WI38 (cell line): ENCODE measurements around the gene GNAL.

Experiments used
- H3K4me3 ChIP-seq: 2 replicates; pipeline ENCODE4 v1.5.1; 2011; ENCODE audit warnings: low read depth, mild to moderate bottlenecking, control low read depth, low read length
- TF ChIP-seq, protein P1 (sequence below): IDR thresholded peaks from 2 replicates; pipeline ENCODE4 v1.5.1; 2012; ENCODE audit warnings: low read depth, mild to moderate bottlenecking, control low read depth, low read length

GNAL gene

DNA sequence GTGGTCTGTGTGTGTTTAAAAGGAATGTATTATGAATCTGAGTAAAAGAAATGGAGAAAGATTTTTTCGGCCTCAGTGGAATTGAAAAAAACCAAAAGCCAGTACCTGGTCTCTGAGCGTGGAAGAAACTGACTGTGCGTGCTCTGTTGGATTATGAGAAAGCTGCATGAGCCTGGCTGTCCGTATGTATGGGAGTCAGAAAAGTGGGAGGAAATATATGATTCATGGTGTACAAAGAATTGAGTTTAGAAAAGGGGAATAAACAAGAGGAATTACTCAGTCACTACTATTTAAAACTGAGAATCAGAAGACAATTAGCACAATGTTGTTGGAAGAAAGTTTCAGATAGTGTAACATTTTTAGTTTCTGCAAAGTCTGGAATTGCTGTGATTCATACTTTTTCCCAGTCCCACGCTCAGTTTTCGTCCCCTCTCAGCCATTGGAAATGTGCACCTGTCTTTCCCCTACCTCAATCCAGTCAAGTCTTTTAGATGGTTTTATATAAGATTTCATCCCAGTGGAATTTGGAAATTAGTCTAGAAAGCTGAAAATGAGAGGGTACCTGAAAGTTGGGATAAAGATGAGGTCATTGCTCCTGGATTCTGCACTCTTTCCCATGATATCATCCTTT is 95.7 kb downstream of the GNAL start:
- TF ChIP-seq, protein P1, sequence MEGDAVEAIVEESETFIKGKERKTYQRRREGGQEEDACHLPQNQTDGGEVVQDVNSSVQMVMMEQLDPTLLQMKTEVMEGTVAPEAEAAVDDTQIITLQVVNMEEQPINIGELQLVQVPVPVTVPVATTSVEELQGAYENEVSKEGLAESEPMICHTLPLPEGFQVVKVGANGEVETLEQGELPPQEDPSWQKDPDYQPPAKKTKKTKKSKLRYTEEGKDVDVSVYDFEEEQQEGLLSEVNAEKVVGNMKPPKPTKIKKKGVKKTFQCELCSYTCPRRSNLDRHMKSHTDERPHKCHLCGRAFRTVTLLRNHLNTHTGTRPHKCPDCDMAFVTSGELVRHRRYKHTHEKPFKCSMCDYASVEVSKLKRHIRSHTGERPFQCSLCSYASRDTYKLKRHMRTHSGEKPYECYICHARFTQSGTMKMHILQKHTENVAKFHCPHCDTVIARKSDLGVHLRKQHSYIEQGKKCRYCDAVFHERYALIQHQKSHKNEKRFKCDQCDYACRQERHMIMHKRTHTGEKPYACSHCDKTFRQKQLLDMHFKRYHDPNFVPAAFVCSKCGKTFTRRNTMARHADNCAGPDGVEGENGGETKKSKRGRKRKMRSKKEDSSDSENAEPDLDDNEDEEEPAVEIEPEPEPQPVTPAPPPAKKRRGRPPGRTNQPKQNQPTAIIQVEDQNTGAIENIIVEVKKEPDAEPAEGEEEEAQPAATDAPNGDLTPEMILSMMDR = no peak
- H3K4me3 ChIP-seq = no peak overlapping the region

DNA sequence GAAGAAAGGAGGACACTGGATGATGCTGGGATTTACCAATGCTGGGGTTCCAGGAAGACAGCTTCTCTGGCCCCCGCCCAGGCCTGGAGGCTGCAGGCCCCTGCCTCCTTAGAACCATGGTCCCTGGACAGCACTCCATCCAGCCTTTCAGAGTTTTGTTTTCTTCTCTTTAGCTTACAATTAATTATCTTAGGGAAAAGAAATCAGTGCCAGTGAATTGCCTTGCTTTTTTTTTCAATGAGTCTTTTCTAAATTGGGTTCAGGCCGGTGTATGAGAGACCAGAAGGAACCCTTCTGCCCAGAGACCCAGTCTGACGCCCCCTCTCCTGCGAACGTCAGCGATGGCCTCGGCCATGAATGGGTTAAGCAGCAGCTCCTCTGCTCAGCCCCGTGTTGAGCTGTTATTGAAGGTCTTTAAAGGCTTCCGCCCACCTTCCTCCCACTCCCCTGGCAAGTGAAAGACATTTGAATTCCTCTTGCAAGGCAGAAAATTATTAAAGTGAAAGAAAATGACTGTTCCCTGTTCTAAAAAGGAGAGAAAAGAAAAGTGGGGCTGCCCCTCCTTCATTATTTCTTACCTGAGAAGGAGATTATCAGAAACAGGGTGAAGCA is 96.5 kb downstream of the GNAL start:
- H3K4me3 ChIP-seq = no peak overlapping the region
- TF ChIP-seq, protein P1 = no peak

DNA sequence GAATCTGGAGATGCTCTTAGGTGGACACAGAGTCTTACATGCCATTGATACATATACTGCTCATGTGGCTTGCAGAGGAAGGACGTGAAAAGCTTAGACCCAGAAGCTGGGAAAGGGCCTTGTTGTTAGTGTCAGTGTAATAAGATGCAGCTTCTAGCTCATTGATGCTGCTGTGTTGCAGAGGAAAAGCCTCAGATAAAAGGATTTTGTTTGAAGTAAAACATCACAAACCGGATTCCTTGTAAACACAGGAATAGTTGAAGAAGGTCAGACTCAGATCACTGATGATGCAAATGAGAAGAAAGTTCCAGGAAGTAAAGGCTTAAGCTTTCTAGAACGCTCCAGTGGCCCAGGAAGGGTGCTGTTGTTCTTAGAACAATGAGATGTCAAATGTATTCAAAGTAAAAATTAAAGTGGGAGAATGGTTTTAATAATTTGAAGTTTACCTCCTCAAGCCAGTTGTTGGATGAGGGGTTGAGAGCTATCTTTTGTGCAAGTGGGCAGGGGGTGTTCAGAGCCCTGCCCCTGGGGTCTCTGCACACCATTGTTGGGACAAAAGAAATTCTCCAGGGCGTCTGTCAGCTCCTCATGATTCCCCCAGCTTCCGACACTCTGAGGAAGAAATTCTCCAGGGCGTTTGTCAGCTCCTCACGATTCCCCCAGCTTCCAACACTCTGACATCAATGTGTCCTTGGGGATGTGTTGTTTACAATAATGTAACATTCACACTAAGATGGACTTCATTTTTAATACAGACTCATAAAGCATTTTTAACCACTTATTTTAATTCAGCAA is 100.8 kb downstream of the GNAL start:
- no peak overlapping the region for H3K4me3 ChIP-seq
- TF ChIP-seq, protein P1 = no peak

DNA sequence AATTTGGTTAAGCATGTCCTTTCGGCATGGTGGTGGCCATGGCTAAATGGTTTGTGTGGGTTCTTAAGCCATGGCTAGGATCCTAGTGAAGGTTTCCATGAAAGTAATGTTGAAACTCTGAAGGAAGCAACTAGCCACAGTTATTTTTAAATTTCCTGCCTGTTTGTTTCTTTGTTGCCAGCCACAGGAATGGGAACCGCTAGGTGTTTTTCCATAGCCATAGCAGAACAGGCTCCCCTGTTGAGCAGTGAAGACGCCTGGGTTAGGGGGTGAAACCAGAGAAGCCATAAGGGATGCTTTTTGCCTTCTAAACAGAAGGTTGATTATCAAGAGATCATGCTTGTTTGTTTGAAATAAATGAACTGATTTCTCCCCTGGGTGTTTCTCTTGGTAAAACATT is 102.1 kb downstream of the GNAL start:
- no peak overlapping the region for H3K4me3 ChIP-seq

DNA sequence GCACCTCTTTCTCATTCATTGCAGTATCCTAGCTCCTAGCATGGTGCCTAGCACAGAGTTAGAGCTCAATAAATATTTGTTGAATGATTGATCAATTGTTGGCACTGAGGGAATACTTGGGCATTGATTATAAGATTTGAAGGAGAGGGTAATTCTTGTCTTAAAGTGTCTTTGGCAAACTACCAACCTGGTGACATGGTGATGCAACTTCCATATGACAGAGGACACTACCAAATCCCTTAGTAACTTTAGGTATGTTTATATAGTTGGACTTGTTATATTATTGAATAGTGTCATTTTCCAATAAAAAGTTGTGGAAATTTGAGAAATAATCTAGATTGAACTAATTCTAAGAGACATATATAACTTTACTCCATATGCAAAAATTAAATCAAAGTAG is 103.6 kb downstream of the GNAL start:
- H3K4me3 ChIP-seq = no peak overlapping the region
- TF ChIP-seq, protein P1 = no peak

More for the DNA sequence above, 102.1 kb downstream of the GNAL start:
- TF ChIP-seq, protein P1 = no peak

DNA sequence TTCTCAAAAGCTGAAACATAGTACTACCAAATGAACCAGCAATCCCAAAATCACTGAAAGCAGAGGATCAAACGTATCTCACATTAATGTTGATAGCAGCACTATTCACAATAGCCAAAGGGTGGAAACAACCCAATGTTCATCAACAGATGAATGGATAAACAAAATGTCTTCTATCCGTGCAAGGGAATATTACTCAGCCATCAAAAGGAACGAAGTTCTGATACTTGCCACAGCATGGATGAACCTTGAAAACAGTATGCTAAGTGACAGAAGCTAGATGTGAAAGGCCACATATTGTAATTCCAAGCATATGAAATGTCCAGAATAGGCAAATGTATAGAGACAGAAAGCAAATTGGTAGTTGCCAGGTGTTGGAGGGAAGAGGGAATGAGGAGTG is 105.1 kb downstream of the GNAL start:
- no peak overlapping the region for H3K4me3 ChIP-seq
- TF ChIP-seq, protein P1 = no peak

DNA sequence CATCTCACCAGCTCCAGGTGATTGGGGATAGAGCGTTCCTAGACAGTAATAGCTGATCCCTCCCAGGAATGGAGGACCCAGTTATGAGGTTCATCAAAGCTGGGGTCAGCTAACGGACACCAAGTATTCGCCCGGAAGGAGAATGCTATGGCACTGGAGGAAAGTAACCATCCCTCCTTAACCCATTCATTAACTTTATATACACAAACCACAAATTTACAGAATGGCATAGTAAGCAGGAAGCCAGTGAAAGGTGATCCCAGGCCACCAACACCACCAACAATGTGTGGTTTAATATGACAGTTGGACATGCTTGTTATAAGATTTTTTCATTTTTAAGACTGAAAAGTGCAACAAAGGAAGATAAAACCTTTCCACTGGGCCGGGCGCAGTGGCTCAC is 106.9 kb downstream of the GNAL start:
- TF ChIP-seq, protein P1 = no peak
- no peak overlapping the region for H3K4me3 ChIP-seq
